ENCODE data around the gene AUH. TPM values are rescaled to one million over a fixed set of nuclear protein-coding genes. Genes with fewer than 3 reads are reported as not detected.
A peak's percentile ranks its signal among the peaks of the same experiment; 100 is the strongest.

AUH gene
- total and polyA plus RNA-seq, 7 donors: 9.9 to 20.6 (median 14.1) TPM

GRCh38 chr9:91328186-91328585, 33.5 kb downstream of the AUH start:
- Histone ChIP-seq H3K4me1 (no peaks in the 10 kb centered on the region), H3K36me3 (ENCODE audit: insufficient read depth in 1 of 2, low read depth in 1 of 2) (peaks cover 3 to 19% of the 10 kb centered on the region in 2 donors), H3K27ac (no peak overlapping the region), H3K27me3 (ENCODE audit: insufficient read depth in 3 of 3, low read length in 2 of 3) (no peaks in the 10 kb centered on the region), H3K4me3 (no peak overlapping the region), H3K9me3 (peaks cover 4% of the 10 kb centered on the region)
- ATAC-seq (no peak), DNase-seq (no peak)
- 72 to 84% (median 74%) methylated on average over 6 of the region's 6 CpGs for WGBS, 3 donors
- no peak for TF ChIP-seq CTCF (IDR thresholded peaks at IDR 0.05)
- intact Hi-C loops (cut with DNase I): no loop called here

- Histone ChIP-seq H3K27me3 (ENCODE audit: insufficient read depth in 3 of 3, low read length in 2 of 3) (no peaks in the 10 kb centered on the region), H3K9me3 (no peaks in the 10 kb centered on the region), H3K27ac (no peak overlapping the region), H3K4me1 (no peaks in the 10 kb centered on the region), H3K4me3 (no peak overlapping the region), H3K36me3 (ENCODE audit: insufficient read depth in 1 of 2, low read depth in 1 of 2) (peaks cover 0 to 11% of the 10 kb centered on the region in 2 donors)
- ATAC-seq: no peak
- intact Hi-C loops (cut with DNase I): no loop called here
- no peak for DNase-seq
- no peak for TF ChIP-seq CTCF (IDR thresholded peaks at IDR 0.05)
Measured at GRCh38 chr9:91321691-91322090, 40.0 kb downstream of the AUH start.

- no peak for TF ChIP-seq CTCF (IDR thresholded peaks at IDR 0.05)
Measured at GRCh38 chr9:91320299-91320698, 41.4 kb downstream of the AUH start.

GRCh38 chr9:91316093-91316492, 45.6 kb downstream of the AUH start:
- Histone ChIP-seq H3K27ac (no peak overlapping the region), H3K27me3 (ENCODE audit: insufficient read depth in 3 of 3, low read length in 2 of 3) (no peaks in the 10 kb centered on the region), H3K9me3 (no peaks in the 10 kb centered on the region), H3K36me3 (ENCODE audit: insufficient read depth in 1 of 2, low read depth in 1 of 2) (peaks cover 0 to 4% of the 10 kb centered on the region in 2 donors), H3K4me3 (no peak overlapping the region), H3K4me1 (no peaks in the 10 kb centered on the region)
- intact Hi-C loops (cut with DNase I): no loop called here
- ATAC-seq (no peak), DNase-seq (no peak)
- WGBS, 3 donors: 33 to 96% (median 90%) methylated on average over 1 of the region's 1 CpG
- no peak for TF ChIP-seq CTCF (IDR thresholded peaks at IDR 0.05)

More at GRCh38 chr9:91320299-91320698, 41.4 kb downstream of the AUH start:
- Histone ChIP-seq H3K27ac (no peak overlapping the region), H3K36me3 (ENCODE audit: insufficient read depth in 1 of 2, low read depth in 1 of 2) (peaks cover 0 to 12% of the 10 kb centered on the region in 2 donors), H3K27me3 (ENCODE audit: insufficient read depth in 3 of 3, low read length in 2 of 3) (no peaks in the 10 kb centered on the region), H3K4me1 (no peaks in the 10 kb centered on the region), H3K9me3 (no peaks in the 10 kb centered on the region), H3K4me3 (no peak overlapping the region)
- ATAC-seq: no peak
- intact Hi-C loops (cut with DNase I): no loop called here
- no peak for DNase-seq
- 84 to 89% (median 87%) methylated on average over 4 of the region's 4 CpGs for WGBS, 3 donors

GRCh38 chr9:91315191-91315590, 46.5 kb downstream of the AUH start:
- peak in 1 of 4 donors; percentile 19 for ATAC-seq
- peaks cover 0 to 4% of the 10 kb centered on the region in 2 donors for H3K36me3 ChIP-seq (ENCODE audit: insufficient read depth in 1 of 2, low read depth in 1 of 2)
- intact Hi-C loops (cut with DNase I): no loop called here
- TF ChIP-seq CTCF (IDR thresholded peaks at IDR 0.05): no peak
- 95 to 97% (median 97%) methylated on average over 5 of the region's 5 CpGs for WGBS, 3 donors
- H3K4me3 ChIP-seq: no peak overlapping the region
- H3K9me3 ChIP-seq: no peaks in the 10 kb centered on the region
- no peaks in the 10 kb centered on the region for H3K4me1 ChIP-seq
- DNase-seq: no peak
- H3K27ac ChIP-seq: no peak overlapping the region
- no peaks in the 10 kb centered on the region for H3K27me3 ChIP-seq (ENCODE audit: insufficient read depth in 3 of 3, low read length in 2 of 3)

Data from psoas muscle (tissue), 8 donors.